ENCODE measurements around the gene LGSN.

GRCh38 chr6:63267828-63268227, 52.0 kb downstream of the LGSN start:
- no peak for TF ChIP-seq NRF1 (IDR thresholded peaks at IDR 0.05; ENCODE audit: low read depth, low read length)
- no peak for TF ChIP-seq CTCF (IDR thresholded peaks at IDR 0.05; ENCODE audit: control extremely low read depth in 1 of 3, insufficient read depth in 1 of 3, low read depth in 1 of 3, low read length in 3 of 3)
- no peak for TF ChIP-seq TAF1 (IDR thresholded peaks at IDR 0.05; ENCODE audit: low read depth, low read length)
- no peak for TF ChIP-seq JUN (IDR thresholded peaks at IDR 0.05; ENCODE audit: low read depth, low read length)
- no peak for TF ChIP-seq SP2 (IDR thresholded peaks at IDR 0.05; ENCODE audit: low read length)

Data from H1 (cell line).